Brain pericyte (primary cell): ENCODE results near the gene APBB1.
"Not testable (repeated sequence)": the region's sequence is repeated elsewhere in the genome, so short reads cannot be mapped to it uniquely, and the experiment has no call there.

Experiments
- DNase-seq: peaks from one replicate; pipeline ENCODE4 v3.0.0-alpha.2; 2012; ENCODE audit warnings: low read depth, low spot score

APBB1 gene

GRCh38 chr11:6417907-6418556 lies 862 bp downstream of the APBB1 start:
- DNase-seq: no peak

GRCh38 chr11:6415797-6416196 lies 3.1 kb downstream of the APBB1 start:
- no peak for DNase-seq

- DNase-seq: no peak
Observed at GRCh38 chr11:6414874-6415328, 4.0 kb downstream of the APBB1 start.

- no peak for DNase-seq
Observed at GRCh38 chr11:6413791-6414201, 5.1 kb downstream of the APBB1 start.

- no peak for DNase-seq
Observed at GRCh38 chr11:6411594-6412031, 7.3 kb downstream of the APBB1 start.

- no peak for DNase-seq
Observed at GRCh38 chr11:6410695-6411430, 8.0 kb downstream of the APBB1 start.

GRCh38 chr11:6406370-6406769 lies 12.5 kb downstream of the APBB1 start:
- DNase-seq: no peak

- no peak for DNase-seq
Observed at GRCh38 chr11:6405846-6406245, 13.0 kb downstream of the APBB1 start.

- no peak for DNase-seq
Observed at GRCh38 chr11:6405052-6405667, 13.7 kb downstream of the APBB1 start.

- no peak for DNase-seq
Observed at GRCh38 chr11:6404342-6405051, 14.4 kb downstream of the APBB1 start.

- no peak for DNase-seq
Observed at GRCh38 chr11:6403539-6403938, 15.4 kb downstream of the APBB1 start.

GRCh38 chr11:6402561-6402981 lies 16.3 kb downstream of the APBB1 start:
- no peak for DNase-seq

- DNase-seq: no peak
Observed at GRCh38 chr11:6402061-6402470, 16.8 kb downstream of the APBB1 start.

- no peak for DNase-seq
Observed at GRCh38 chr11:6401464-6401863, 17.4 kb downstream of the APBB1 start.

- DNase-seq: no peak
Observed at GRCh38 chr11:6400431-6401345, 18.2 kb downstream of the APBB1 start.

GRCh38 chr11:6397636-6398035 lies 21.3 kb downstream of the APBB1 start:
- no peak for DNase-seq

GRCh38 chr11:6397156-6397555 lies 21.7 kb downstream of the APBB1 start:
- no peak for DNase-seq

- DNase-seq: no peak
Observed at GRCh38 chr11:6395470-6396060, 23.3 kb downstream of the APBB1 start.

- no peak for DNase-seq
Observed at GRCh38 chr11:6393989-6394670, 24.8 kb downstream of the APBB1 start.

- not testable (repeated sequence) for DNase-seq
Observed at GRCh38 chr11:6392251-6392650, 26.6 kb downstream of the APBB1 start.
